Left lobe of liver (tissue), 2 donors: Measurements from ENCODE around the gene CAMK2G. TPM values are rescaled to one million over a fixed set of nuclear protein-coding genes. Genes with fewer than 3 reads are reported as not detected.

Experiments
- ATAC-seq: fragments of 200-7000 bp; cut with Tn5 transposase; one replicate; pipeline ENCODE4 v1.9.1; 2020; ENCODE audit warnings: mild to moderate bottlenecking, moderate library complexity
- DNase-seq: peaks from one replicate; pipeline ENCODE4 v3.0.0-alpha.2; 2020; ENCODE audit warnings: low spot score
- total RNA-seq: library from RNA; stranded (reverse); gene quantifications from one replicate; pipeline ENCODE4 v1.2.1, GENCODE V29; 2021
- donor health status: DM: no; HTN: no; CAD: no; lungs with moderate emphysema.
- donor health status: DM: no; HTN: yes; CAD: no.

CAMK2G gene
- total RNA-seq, 1 donor from 2014 or later = 11.1 TPM

DNA sequence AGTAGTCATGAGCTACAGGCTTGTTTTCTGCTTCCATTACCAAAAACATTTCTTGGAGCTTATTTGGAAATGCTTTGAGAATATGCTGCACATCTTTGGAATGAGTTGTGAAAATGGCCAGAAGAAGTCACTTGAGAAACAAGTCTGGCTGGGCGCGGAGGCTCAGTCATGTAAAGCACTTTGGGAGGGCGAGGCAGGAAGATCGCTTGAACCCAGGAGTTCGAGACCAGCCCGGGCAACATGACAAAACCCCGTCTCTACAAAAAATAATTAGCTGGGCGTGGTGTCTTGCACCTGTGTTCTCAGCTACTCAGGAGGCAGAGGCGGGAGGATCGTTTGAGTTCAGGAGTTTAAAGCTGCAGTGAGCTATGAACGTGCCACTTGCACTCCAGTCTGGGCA lies 93.4 kb downstream of the CAMK2G start:
- DNase-seq (no peak), ATAC-seq (no peak)

DNA sequence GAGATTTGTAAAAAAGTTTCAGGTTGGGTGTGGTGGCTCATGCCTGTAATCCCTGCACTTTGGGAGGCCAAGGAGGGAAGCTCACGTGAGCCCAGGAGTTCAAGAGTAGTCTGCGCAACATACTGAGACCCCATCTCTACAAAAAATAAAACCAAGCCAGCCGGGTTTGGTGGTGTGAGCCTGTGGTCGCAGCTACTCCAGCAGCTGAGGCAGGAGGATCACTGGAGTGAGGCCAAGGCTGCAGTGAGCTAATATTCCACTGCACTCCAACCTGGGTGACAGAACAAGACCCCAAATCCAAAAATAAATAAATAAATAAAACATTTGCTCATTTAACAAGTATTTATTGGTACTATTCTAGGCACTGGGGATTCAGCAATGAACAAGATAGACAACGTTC lies 94.1 kb downstream of the CAMK2G start:
- no peak for ATAC-seq
- DNase-seq = no peak

DNA sequence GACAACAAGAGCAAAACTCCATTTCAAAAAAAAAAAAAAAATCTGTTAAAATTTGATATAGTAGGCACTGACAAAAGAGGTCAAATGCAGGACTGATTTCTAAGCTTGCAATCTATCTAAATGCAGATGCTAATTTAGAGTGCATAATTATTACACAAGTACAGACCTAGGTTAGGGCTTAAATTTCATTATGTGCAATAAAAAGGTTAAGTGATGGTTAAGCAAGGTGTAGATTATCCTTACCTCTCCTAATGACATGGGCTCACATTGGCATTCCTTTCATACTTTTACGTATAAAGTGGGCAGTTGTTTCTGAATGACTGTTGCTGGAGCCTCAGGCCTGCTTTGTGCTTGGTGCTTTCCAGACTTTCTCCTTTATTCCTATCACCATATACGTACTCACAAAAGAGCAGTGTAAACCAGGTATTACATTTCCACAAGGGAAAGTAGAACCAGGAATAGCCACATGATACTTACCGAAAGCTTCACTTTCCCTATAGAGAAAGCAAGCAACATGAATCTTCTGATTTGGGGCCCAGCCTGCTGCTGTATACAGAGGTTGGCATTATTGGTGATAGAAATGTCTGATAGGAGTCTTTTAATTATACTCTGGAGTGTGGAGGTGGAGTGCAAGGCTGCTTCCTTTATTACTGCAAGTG lies 94.7 kb downstream of the CAMK2G start:
- ATAC-seq = no peak
- no peak for DNase-seq

DNA sequence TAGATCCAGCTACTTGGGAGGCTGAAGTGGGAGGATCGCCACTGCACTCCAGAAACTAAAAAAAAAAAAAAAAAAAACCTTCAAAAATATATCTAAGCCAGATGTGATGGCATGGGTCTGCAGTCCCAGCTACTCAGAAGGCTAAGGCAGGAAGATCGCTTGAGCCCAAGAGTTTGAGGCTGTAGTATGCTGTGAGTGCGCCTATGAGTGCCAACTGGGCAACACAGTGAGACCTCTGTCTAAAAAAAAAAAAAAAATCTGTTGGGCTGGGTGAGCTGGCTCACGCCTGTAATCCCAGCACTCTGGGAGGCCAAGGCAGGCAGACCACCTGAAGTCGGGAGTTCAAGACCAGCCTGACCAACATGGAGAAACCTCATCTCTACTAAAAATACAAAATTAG lies 95.3 kb downstream of the CAMK2G start:
- no peak for ATAC-seq
- DNase-seq = no peak

DNA sequence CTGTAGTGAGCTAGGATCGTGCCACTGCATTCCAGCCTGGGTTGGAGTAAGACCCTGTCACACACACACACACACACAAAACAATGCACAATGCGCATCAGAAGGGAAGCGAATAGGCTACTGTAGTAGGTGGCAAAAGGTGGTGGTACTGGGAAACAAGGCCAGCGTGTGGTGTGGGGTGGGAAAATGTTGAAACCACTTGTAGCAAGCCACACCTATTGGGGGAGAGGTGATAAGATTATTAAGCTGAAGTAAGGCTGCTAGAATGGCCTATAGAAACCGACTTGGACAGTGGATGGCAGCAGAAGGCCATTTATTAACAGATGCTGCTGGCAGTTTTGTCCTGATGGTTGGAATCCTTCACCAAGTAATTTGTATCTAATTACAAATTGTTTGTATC lies 99.7 kb downstream of the CAMK2G start:
- DNase-seq (no peak), ATAC-seq (no peak)

DNA sequence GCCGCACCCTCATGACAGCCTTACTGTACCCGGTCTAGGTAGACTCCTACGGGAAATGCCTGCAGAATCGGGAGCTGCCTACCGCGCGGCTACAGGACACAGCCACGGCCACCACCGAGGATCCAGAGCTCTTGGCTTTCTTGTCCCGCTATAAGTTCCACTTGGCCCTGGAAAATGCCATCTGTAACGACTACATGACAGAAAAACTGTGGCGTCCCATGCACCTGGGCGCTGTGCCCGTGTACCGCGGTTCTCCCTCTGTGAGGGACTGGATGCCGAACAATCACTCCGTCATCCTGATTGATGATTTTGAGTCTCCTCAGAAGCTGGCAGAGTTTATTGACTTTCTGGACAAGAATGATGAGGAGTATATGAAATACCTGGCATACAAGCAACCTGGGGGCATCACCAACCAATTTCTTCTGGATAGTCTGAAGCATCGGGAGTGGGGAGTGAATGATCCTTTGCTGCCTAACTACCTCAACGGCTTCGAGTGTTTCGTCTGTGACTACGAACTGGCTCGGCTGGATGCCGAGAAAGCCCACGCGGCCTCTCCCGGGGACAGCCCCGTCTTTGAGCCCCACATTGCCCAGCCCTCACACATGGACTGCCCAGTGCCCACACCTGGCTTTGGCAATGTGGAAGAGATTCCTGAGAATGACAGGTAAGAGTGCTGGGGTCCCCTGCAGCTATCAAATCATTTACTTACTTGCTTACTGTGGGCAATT lies 101.0 kb downstream of the CAMK2G start:
- peak; percentile 0 for ATAC-seq
- DNase-seq = no peak

DNA sequence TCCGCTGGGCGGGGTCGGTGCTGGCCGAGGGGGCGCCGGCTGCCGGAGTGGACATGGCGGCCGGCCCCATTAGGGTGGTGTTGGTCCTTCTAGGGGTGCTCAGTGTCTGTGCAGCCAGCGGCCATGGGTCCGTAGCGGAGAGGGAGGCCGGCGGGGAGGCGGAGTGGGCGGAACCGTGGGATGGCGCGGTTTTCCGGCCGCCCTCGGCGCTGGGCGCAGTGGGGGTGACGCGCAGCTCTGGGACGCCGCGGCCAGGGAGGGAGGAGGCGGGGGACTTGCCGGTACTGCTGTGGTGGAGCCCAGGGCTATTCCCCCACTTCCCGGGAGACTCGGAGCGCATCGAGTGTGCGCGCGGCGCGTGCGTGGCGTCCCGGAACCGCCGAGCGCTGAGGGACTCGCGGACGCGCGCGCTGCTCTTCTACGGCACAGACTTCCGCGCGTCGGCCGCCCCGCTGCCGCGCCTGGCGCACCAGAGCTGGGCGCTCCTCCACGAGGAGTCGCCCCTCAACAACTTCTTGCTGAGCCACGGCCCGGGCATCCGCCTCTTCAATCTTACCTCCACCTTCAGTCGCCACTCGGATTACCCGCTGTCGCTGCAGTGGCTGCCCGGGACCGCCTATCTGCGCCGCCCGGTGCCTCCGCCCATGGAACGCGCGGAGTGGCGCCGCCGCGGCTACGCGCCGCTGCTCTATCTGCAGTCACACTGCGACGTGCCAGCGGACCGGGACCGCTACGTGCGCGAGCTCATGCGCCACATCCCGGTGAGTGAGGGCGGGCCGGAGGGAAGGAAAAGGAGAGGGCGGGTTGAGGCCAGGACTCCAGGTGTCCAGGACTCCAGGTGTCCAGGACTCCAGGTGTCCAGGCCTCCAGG lies 101.8 kb downstream of the CAMK2G start:
- ATAC-seq (peak; percentile 83), DNase-seq (peak; percentile 88)

DNA sequence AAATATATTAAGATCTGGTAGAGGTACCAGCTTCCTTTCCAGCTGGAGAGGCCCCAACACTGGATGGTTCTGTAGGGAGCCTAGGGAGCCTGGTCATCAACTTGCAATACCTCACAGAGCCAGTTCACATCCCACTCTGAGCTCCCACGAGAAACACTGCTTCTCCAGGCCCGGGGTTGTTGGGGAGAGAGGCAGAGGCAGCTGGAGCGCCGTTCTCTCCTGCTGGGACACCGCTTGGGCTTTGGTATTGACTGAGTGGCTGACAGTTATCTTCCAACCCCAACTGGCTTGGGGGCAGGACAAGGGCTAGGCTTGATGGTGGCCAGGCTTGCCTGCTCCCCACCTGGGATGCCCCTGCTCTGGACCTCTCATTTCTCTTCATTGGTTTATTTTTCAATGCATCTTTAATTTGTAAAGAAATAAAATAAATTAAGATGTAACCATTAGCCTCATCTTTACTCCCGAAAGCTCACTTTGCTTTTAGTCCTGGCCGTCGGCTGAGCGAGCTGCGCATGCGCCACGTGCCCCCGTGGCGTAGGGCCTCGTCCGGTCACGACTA lies 102.6 kb downstream of the CAMK2G start:
- DNase-seq = no peak
- peak; percentile 7 for ATAC-seq

DNA sequence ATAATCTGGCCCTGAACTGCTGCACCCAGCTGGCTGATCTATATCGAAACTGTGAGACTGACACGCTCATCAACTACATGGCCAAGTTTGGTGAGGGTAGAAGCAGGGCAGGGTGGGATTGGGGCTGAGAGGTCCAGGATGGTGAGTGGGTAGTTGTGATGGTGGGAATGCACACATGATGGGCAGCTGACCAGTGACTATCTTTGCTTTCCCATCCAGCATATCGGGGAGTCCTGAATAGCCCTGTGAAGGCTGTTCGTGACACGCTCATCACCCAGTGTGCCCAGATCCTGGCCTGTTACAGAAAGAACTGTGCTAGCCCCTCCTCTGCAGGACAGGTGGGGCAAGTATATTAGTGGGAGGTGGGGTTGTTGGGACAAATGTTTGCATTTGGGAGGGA lies 105.0 kb downstream of the CAMK2G start:
- ATAC-seq (no peak), DNase-seq (no peak)

DNA sequence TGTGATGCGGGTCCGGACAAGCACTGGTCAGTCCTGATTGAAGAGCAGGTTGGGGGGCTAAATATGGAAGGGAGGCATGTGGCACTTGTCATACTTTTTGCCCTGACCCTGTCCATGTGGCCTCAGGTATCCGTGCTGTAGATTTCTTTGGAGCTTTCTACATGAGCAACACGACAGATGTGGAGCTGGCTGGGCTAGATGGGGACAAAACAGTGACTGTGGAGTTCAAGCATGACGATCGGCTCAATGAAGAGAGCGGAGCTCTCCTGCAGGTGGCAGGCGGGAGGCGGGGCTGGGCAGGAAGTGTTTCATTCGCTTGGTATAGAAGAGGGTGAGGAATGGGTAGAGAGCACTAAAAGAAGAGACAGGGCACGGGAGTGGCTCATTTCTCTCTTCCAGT lies 105.5 kb downstream of the CAMK2G start:
- ATAC-seq = no peak
- DNase-seq = no peak

DNA sequence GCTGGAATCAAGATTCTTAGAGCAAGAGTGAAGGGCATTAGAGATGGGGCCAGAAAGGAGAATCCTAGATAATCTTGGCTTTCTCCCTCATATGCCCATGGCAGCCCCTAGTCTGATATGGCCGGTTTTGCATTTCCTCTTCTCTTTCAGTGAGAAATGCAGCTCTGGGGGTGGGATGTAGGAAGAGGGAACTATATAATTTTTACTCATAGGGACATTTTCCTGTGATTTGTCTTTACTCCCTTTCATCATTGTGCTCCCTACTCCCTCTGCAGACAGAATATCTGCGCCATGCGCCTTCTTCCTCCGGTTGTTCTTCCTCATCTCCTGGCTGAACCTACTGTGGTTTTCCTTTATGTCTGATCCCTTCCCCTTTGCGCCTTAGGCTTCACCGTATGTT lies 109.3 kb downstream of the CAMK2G start:
- ATAC-seq = no peak
- DNase-seq = no peak

DNA sequence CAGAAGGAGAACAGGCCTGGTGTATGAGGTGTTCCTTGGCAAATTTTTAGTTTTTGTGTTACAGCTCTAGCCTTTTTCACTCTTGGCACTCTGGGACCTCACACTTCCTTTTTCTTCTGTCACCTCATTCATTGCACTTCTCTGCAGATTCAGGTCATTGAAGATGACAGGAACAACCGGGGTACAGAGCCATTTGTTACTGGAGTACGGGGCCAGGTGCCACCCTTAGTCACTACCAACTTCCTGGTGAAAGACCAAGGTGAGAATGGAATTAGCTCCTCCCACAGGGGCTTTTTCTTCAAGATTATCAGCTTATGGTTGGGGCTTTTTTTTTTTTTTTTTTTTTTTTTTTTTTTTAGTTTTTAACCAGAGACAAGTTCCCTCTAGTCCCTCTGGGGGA lies 111.0 kb downstream of the CAMK2G start:
- no peak for DNase-seq
- no peak for ATAC-seq

DNA sequence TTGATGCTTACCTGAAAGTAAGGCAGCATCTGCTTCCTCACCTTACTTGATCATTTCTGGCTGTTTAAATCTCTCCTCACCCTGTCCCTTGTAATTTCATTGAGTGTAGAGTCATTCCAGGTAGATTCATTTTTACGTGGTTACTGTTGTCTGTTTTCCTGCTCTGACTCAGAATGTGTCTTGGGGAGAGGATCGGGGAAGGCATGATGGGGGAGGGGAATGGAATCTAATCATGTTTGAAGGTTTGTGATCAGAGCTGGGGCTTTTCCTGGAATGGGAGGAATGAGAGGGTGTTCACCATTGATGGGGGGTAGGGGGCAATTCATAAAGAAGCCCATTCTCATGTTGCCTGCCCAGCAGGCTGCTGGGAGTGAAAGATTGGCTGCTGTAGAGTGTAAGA lies 111.4 kb downstream of the CAMK2G start:
- no peak for DNase-seq

More for the DNA sequence above, 111.4 kb downstream of the CAMK2G start:
- ATAC-seq = no peak

Other genes with a start within 250 kb of the CAMK2G start
- gene MYOZ1, start 233.1 kb downstream of the CAMK2G start, total RNA-seq = not detected
- gene SYNPO2L, start 218.5 kb downstream of the CAMK2G start, total RNA-seq = not detected
- 6.6 TPM for gene AGAP5, start 176.4 kb downstream of the CAMK2G start, total RNA-seq
- 38.5 TPM for gene SEC24C, start 130.2 kb downstream of the CAMK2G start, total RNA-seq
- 14.1 TPM for gene CHCHD1, start 92.5 kb downstream of the CAMK2G start, total RNA-seq
- gene ZSWIM8, start 88.9 kb downstream of the CAMK2G start, total RNA-seq = 101 TPM
- 11.5 TPM for gene NDST2, start 63.0 kb downstream of the CAMK2G start, total RNA-seq
- gene PLAU, start 36.6 kb upstream of the CAMK2G start, total RNA-seq = 0.50 TPM
- 14.5 TPM for gene VCL, start 123.6 kb upstream of the CAMK2G start, total RNA-seq